IMR-90 (cell line): ENCODE measurements around the gene GNAS-AS1.

ENCODE experiments used
- TF ChIP-seq, protein P1 (sequence below): fragments of 150-350 bp; IDR thresholded peaks from 2 replicates; pipeline ENCODE4 v1.6.1; 2016; ENCODE audit warnings: low read depth, mild to moderate bottlenecking, low read length, moderate library complexity, borderline replicate concordance
- TF ChIP-seq, protein P2 (sequence below): conservative IDR thresholded peaks from 2 replicates; pipeline ENCODE4 v1.5.1; 2012; ENCODE audit warnings: mild to moderate bottlenecking, low read depth, low read length, improper control_type of control experiment

DNA sequence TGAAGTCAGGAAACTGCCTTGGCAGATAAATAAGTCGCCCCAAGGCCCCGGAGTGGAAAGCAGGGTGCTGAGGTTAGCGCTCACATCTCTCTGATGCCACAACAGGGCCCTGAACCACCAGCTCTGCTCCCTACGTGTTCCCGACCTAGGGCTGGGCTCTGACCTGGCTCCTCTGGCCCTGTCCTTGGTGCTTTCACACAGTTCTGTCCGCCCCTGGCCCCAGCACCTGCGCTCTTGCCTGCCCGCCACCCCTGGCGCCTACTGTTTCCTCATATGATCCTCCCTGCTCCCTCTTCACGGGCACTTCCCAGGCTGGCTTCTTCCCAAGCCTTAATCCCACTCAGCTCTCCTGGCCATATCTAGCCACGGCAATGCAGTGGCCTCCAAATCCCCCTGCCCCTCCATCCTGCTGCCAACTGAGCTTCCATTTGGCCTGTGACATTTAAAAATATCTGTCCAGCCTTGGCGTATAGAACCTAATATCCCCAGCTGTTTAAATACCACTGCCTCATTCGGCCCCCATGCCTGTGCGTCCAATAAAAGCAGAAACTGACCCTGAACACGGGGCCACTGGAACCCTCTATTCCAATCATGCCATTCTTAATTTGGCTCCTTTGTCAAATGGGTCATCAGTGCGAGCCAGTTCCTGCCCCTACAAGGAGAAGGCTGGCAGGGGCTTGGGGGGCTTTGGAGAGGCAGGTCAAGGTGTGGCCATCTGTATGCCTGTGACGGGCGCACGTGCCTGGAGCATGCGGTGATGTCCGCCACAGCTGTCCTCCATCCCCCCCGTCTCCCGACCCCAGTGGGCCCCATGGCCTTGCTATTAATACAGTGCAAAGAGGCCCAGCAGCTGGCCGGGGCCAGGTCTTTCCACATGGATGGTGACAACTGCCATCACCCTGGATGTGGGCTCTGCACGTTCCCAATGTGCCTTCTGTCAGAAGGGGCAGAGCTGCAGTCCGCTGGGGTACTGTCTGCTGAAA is 27.7 kb downstream of the GNAS-AS1 start:
- TF ChIP-seq, protein P1, sequence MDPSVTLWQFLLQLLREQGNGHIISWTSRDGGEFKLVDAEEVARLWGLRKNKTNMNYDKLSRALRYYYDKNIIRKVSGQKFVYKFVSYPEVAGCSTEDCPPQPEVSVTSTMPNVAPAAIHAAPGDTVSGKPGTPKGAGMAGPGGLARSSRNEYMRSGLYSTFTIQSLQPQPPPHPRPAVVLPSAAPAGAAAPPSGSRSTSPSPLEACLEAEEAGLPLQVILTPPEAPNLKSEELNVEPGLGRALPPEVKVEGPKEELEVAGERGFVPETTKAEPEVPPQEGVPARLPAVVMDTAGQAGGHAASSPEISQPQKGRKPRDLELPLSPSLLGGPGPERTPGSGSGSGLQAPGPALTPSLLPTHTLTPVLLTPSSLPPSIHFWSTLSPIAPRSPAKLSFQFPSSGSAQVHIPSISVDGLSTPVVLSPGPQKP: no peak
- TF ChIP-seq, protein P2, sequence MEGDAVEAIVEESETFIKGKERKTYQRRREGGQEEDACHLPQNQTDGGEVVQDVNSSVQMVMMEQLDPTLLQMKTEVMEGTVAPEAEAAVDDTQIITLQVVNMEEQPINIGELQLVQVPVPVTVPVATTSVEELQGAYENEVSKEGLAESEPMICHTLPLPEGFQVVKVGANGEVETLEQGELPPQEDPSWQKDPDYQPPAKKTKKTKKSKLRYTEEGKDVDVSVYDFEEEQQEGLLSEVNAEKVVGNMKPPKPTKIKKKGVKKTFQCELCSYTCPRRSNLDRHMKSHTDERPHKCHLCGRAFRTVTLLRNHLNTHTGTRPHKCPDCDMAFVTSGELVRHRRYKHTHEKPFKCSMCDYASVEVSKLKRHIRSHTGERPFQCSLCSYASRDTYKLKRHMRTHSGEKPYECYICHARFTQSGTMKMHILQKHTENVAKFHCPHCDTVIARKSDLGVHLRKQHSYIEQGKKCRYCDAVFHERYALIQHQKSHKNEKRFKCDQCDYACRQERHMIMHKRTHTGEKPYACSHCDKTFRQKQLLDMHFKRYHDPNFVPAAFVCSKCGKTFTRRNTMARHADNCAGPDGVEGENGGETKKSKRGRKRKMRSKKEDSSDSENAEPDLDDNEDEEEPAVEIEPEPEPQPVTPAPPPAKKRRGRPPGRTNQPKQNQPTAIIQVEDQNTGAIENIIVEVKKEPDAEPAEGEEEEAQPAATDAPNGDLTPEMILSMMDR: no peak
